Lung microvascular endothelial cell (primary cell): ENCODE data around the gene GPC5. TPM values are rescaled to one million over a fixed set of nuclear protein-coding genes. Genes with fewer than 3 reads are reported as not detected.
"Not testable (repeated sequence)": the region's sequence is repeated elsewhere in the genome, so short reads cannot be mapped to it uniquely, and the experiment has no call there.

Experiments used
- DNase-seq, 2 donors: peaks; one replicate each; pipeline versions ENCODE4 v3.0.0 to v3.0.0-alpha.2; 2010; ENCODE audit warnings: low read depth in 2 of 2
- total RNA-seq: library from RNA; depleted of rRNA; stranded (reverse); fragments of >200 nt; gene quantifications from 2 replicates; pipeline ENCODE4 v1.2.1, GENCODE V29; 2014

Gene GPC5
- total RNA-seq, 1 donor from 2014 or later: 0.79 TPM

GRCh38 chr13:91648012-91648411 lies 249.6 kb downstream of the GPC5 start:
- no peak for DNase-seq

GRCh38 chr13:91649456-91649855 lies 251.0 kb downstream of the GPC5 start:
- DNase-seq: no peak

GRCh38 chr13:91652404-91653301 lies 254.2 kb downstream of the GPC5 start:
- no peak for DNase-seq

GRCh38 chr13:91655731-91656130 lies 257.3 kb downstream of the GPC5 start:
- no peak for DNase-seq

GRCh38 chr13:91657283-91657682 lies 258.9 kb downstream of the GPC5 start:
- no peak for DNase-seq

- no peak for DNase-seq
Measured at GRCh38 chr13:91659256-91660075, 261.0 kb downstream of the GPC5 start.

- DNase-seq: no peak
Measured at GRCh38 chr13:91660076-91660415, 261.6 kb downstream of the GPC5 start.

- DNase-seq: no peak
Measured at GRCh38 chr13:91661692-91662490, 263.5 kb downstream of the GPC5 start.

- DNase-seq: no peak
Measured at GRCh38 chr13:91664039-91664438, 265.6 kb downstream of the GPC5 start.

- DNase-seq: no peak
Measured at GRCh38 chr13:91667486-91667885, 269.1 kb downstream of the GPC5 start.

GRCh38 chr13:91668866-91669495 lies 270.6 kb downstream of the GPC5 start:
- no peak for DNase-seq

GRCh38 chr13:91674347-91674746 lies 275.9 kb downstream of the GPC5 start:
- not testable (repeated sequence) for DNase-seq

- no peak for DNase-seq
Measured at GRCh38 chr13:91684746-91685145, 286.3 kb downstream of the GPC5 start.

- DNase-seq: no peak
Measured at GRCh38 chr13:91690944-91691343, 292.5 kb downstream of the GPC5 start.

GRCh38 chr13:91693466-91693865 lies 295.0 kb downstream of the GPC5 start:
- DNase-seq: no peak

- DNase-seq: no peak
Measured at GRCh38 chr13:91698308-91698707, 299.9 kb downstream of the GPC5 start.

GRCh38 chr13:91698767-91699166 lies 300.3 kb downstream of the GPC5 start:
- no peak for DNase-seq

- DNase-seq: no peak
Measured at GRCh38 chr13:91699863-91700262, 301.4 kb downstream of the GPC5 start.

- DNase-seq: no peak
Measured at GRCh38 chr13:91701975-91702374, 303.6 kb downstream of the GPC5 start.

GRCh38 chr13:91702411-91702810 lies 304.0 kb downstream of the GPC5 start:
- no peak for DNase-seq

GRCh38 chr13:91704398-91704797 lies 306.0 kb downstream of the GPC5 start:
- DNase-seq: no peak
